ENCODE data around the gene ZNF419.
"Not testable (repeated sequence)": the region's sequence is repeated elsewhere in the genome, so short reads cannot be mapped to it uniquely, and the experiment has no call there.

The ZNF419 gene

GRCh38 chr19:57487477-57488298 is at the start of gene ZNF419:
TSS of gene ZNF419 (plus strand) at chr19:57487750. CDS start at chr19:57487951, 201 bp downstream.
- DNase-seq = peak; percentile 95

- no peak for DNase-seq
These were observed 49.6 kb upstream of the ZNF419 start for GRCh38 chr19:57437931-57438330.

- no peak for DNase-seq
These were observed 48.6 kb upstream of the ZNF419 start for GRCh38 chr19:57438925-57439324.

- DNase-seq = no peak
These were observed 45.4 kb upstream of the ZNF419 start for GRCh38 chr19:57441979-57442752.

- DNase-seq = no peak
These were observed 44.3 kb upstream of the ZNF419 start for GRCh38 chr19:57443121-57443696.

GRCh38 chr19:57452307-57452706 is 35.2 kb upstream of the ZNF419 start:
- DNase-seq = no peak

- peak; percentile 3 for DNase-seq
These were observed 21.7 kb upstream of the ZNF419 start for GRCh38 chr19:57465680-57466381.

GRCh38 chr19:57466489-57466888 is 21.1 kb upstream of the ZNF419 start:
- no peak for DNase-seq

GRCh38 chr19:57473646-57474045 is 13.9 kb upstream of the ZNF419 start:
- DNase-seq = no peak

- peak; percentile 89 for DNase-seq
These were observed 10.2 kb upstream of the ZNF419 start, which contains the start of gene ZNF772 for GRCh38 chr19:57477191-57478008. TSS of gene ZNF772 (minus strand) at chr19:57477566. CDS start at chr19:57477309, 257 bp downstream.

- DNase-seq = not testable (repeated sequence)
These were observed 722 bp downstream of the ZNF419 start for GRCh38 chr19:57488299-57488644.

- not testable (repeated sequence) for DNase-seq
These were observed 11.8 kb downstream of the ZNF419 start for GRCh38 chr19:57499332-57499679.

GRCh38 chr19:57499680-57500395 is 12.3 kb downstream of the ZNF419 start, which contains the start of gene ZNF773:
TSS of gene ZNF773 (plus strand) at chr19:57499938. CDS start at chr19:57500081, 143 bp downstream.
- DNase-seq = peak; percentile 97

- not testable (repeated sequence) for DNase-seq
These were observed 12.8 kb downstream of the ZNF419 start for GRCh38 chr19:57500400-57500799.

GRCh38 chr19:57506163-57506562 is 18.6 kb downstream of the ZNF419 start:
- no peak for DNase-seq

GRCh38 chr19:57511484-57511883 is 23.9 kb downstream of the ZNF419 start:
- no peak for DNase-seq

GRCh38 chr19:57512845-57513244 is 25.3 kb downstream of the ZNF419 start:
- no peak for DNase-seq

GRCh38 chr19:57515255-57515654 is 27.7 kb downstream of the ZNF419 start:
- DNase-seq = no peak

GRCh38 chr19:57518021-57518420 is 30.5 kb downstream of the ZNF419 start:
- DNase-seq = not testable (repeated sequence)

- peak; percentile 83 for DNase-seq
These were observed 39.8 kb downstream of the ZNF419 start, which contains the start of gene ZNF549 for GRCh38 chr19:57527136-57527881. TSS of gene ZNF549 (plus strand) at chr19:57527356. CDS start at chr19:57527574, 218 bp downstream.
